Stimulated activated CD8-positive, alpha-beta memory T cell treated with anti-CD3 and anti-CD28 coated beads, Interleukin-12 subunit alpha, Interleukin-12 subunit beta, amount 100 ng/mL, for 1 hour (primary cell): ENCODE measurements around the gene RNF20.

Source experiments
- DNase-seq: peaks from one replicate; pipeline ENCODE4 v3.0.0-alpha.2; 2020; ENCODE audit warnings: low read depth

RNF20 gene

DNA sequence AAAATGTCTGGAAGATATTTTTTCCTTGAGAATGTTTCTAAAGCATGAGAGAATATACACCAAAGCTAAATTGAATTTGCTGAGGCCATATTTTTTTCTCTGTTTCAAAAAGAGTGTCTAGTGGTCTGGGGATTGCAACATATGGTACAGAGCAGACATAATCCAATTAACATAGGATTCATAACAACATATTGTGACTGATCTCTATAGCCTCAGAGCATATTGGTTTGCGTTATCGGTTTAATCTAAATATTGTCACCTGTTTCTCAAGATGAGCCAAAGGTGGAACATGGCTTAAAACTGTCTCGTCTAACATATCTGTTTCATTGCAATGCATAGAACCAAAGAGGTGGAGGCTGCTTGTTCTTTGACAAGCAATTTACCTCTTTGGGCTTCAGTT is 57.2 kb downstream of the RNF20 start:
- DNase-seq, result no peak

DNA sequence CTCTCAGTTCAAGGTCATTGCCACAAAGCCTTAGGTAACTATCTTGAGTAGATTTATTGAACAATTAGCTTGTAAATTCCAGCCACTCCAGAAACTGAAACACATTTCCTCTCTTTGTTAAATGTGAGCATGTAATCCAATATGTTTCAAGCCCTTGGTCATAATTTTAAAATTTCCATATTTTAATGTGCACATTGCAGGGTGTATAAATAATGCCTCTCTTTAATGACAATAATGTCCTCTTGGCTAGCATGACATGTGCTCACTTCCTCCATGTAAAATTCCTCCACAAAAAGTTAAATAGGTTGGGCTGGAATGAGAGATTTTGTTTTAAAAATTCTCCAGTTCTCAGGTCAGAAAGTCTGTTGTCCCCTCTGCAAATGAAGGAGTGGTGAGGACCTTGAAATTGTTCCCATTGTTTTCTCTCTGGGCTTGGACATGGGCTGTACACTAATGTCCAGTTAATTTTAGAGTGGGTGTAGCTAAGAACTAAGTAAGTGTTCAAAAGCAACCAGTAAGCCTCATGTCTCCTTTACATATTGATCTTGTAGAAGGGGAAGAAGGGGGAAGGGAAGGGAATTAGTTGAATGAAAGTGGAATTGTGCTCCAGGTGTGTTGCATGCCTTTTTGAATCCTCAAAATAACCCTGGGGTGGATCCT is 58.3 kb downstream of the RNF20 start:
- no peak for DNase-seq

GRCh38 chr9:101592788-101593187 is 59.1 kb downstream of the RNF20 start:
- no peak for DNase-seq

DNA sequence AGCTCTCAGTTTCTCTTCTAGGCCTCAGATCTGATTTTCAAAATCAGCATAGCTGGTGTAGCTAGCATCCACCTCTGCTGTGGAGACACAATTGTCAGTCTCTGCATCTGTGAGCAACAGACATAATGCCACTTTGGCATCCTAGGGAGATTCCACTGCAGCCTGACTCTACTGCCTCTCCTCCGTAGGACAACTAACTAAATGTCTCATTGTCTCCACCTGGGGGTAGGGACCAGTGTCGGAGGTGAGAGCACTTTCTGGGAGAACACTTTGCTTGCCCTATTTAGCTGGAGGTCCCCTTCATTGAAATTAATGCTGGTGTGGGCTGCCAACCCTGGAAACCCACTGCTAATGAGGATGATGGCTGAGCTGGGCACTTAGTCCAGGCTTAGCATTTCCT is 59.7 kb downstream of the RNF20 start:
- no peak for DNase-seq

- DNase-seq, result no peak
These were observed 61.1 kb downstream of the RNF20 start, which contains the start of gene PPP3R2 for GRCh38 chr9:101594796-101595195. PPP3R2 (minus strand) TSS chr9:101594969; CDS start chr9:101594921, 48 bp downstream.

DNA sequence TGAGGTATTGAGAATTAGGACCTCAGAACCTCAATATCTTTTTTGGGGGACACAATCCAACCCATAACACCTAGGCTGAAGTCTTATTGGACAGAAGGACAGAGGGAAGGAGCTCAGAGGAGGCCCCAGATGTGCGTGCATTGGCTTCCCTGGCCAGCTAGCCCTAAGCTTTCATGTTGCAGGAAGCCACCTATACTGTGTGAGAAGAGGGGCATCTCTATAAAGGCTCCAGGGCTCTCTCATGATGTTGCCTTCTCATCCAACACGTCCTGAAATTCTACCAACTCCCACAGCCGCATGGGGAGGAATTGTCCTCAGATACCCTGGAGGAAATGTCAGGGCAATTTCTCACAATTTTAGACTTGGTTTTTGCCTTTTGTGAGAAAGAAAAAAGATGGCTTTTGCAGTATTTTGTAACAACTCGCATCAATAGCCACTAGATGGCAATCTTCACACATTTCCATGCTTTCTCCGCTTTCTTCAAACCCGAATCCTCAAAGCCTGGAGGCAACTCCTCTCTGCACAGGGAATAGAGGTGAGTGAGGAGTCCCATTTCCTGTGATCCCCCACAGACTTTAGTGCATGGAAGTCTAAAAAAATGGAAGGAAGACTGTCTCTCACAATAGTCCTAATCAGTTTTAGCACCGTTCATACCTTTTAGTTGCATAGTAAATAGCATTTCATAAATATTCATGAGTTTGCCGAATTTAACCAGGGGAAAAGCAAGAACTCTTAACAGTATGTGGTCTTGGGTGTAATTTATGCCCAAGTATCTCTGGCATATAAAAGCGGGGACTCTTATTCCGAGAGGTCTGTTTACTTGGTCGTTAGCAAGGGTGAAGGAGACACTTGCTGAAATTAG is 68.5 kb downstream of the RNF20 start:
- no peak for DNase-seq

GRCh38 chr9:101604296-101604695 is 70.6 kb downstream of the RNF20 start:
- no peak for DNase-seq

DNA sequence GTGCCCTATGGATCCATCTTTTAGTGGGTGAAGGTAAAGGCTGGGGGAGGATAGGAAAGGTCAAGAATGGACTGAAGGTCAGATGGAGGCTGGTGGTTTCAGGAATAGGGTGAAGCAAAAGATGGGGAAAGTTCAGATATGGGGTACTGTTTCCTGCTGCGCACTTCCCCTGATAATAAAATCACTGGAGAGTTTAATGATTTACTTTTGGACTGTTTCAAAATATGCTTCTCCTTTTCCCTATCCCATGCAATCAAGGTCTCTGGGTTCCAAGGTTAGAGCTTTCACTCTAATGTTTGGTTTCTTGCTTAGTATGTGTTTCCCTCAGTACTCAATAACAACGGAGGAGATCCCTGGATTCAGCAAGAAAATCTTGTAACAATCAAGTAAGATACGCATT is 71.9 kb downstream of the RNF20 start:
- DNase-seq, result no peak
